Ascending aorta (tissue), 2 donors: Measurements from ENCODE around the gene ECE2. TPM values are rescaled to one million over a fixed set of nuclear protein-coding genes. Genes with fewer than 3 reads are reported as not detected.

Experiments
- DNase-seq, 2 donors: peaks; one replicate each; pipeline ENCODE4 v3.0.0-alpha.2; 2019; ENCODE audit warnings: low spot score in 2 of 2
- H3K27ac ChIP-seq, 2 donors: fragments of 200-600 bp; sonication (generic); one replicate each; pipeline ENCODE4 v1.5.1; 2016 to 2017; ENCODE audit warnings: mild to moderate bottlenecking in 1 of 2
- H3K27me3 ChIP-seq: fragments of 200-600 bp; sonication (generic); one replicate; pipeline ENCODE4 v1.5.1; 2017
- H3K36me3 ChIP-seq, 2 donors: fragments of 200-600 bp; sonication (generic); one replicate each; pipeline ENCODE4 v1.5.1; 2016
- H3K4me1 ChIP-seq, 2 donors: fragments of 200-600 bp; sonication (generic); one replicate each; pipeline ENCODE4 v1.5.1; 2016 to 2017; ENCODE audit warnings: mild to moderate bottlenecking in 1 of 2
- H3K4me3 ChIP-seq, 2 donors: fragments of 200-600 bp; sonication (generic); one replicate each; pipeline ENCODE4 v1.5.1; 2016 to 2017; ENCODE audit warnings: mild to moderate bottlenecking in 1 of 2
- H3K9me3 ChIP-seq, 2 donors: fragments of 200-600 bp; sonication (generic); one replicate each; pipeline ENCODE4 v1.5.1; 2016
- intact Hi-C: fragments of 100-400 bp; cut with DNase I; formaldehyde crosslinking; loops from one replicate; pipeline ENCODE4 v1.15.1; 2023
- total RNA-seq: library from RNA; depleted of rRNA; stranded (reverse); fragments of >200 nt; gene quantifications from one replicate; pipeline ENCODE4 v1.1.0, GENCODE V29; 2016
- TF ChIP-seq, protein P1 (sequence below), 3 experiments: fragments of 200-600 bp in 2 of 3; fragments of 450-650 bp in 1 of 3; sonication (generic) in 2 of 3; IDR thresholded peaks; one replicate each; pipeline ENCODE4 v1.5.1; 2016 to 2019; ENCODE audit warnings: antibody characterized with exemption in 3 of 3, mild to moderate bottlenecking in 1 of 3, moderate library complexity in 1 of 3

Gene ECE2
- total RNA-seq, 1 donor from 2014 or later: not detected

DNA sequence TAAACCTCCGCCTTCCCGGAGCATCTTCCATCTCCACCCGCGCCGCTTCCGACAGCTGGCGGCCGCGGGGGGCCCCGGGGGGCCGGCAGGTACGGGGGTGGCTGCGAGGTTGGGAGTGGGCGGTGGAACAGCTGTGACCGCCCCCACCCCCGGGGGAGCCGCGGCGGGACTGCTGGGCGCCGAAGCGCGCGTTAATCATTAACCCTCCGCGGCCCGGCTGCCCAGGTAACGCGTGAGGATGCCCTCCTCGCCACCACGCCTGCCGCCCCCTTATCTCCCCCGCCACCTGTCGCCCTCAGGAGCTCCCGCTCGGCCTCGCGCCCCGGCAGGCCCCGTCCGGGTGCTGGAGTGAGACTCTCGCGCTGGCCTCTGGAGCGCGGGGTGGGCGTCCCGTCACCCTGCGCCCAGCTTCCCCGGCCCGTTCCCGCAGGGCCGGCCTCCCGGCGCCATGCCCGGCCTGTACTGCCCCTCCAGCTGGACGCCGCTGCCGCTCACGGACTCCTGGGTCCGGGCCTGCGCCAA is 45.7 kb upstream of the ECE2 start:
- no peak overlapping the region for H3K27ac ChIP-seq
- no peak for DNase-seq
- H3K4me3 ChIP-seq: peak overlapping the region; percentile 66 to 76
- H3K27me3 ChIP-seq: peaks cover 25% of the 10 kb centered on the region
- no peaks in the 10 kb centered on the region for H3K9me3 ChIP-seq
- H3K36me3 ChIP-seq: no peaks in the 10 kb centered on the region
- TF ChIP-seq, protein P1, sequence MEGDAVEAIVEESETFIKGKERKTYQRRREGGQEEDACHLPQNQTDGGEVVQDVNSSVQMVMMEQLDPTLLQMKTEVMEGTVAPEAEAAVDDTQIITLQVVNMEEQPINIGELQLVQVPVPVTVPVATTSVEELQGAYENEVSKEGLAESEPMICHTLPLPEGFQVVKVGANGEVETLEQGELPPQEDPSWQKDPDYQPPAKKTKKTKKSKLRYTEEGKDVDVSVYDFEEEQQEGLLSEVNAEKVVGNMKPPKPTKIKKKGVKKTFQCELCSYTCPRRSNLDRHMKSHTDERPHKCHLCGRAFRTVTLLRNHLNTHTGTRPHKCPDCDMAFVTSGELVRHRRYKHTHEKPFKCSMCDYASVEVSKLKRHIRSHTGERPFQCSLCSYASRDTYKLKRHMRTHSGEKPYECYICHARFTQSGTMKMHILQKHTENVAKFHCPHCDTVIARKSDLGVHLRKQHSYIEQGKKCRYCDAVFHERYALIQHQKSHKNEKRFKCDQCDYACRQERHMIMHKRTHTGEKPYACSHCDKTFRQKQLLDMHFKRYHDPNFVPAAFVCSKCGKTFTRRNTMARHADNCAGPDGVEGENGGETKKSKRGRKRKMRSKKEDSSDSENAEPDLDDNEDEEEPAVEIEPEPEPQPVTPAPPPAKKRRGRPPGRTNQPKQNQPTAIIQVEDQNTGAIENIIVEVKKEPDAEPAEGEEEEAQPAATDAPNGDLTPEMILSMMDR (IDR thresholded peaks at IDR 0.05): no peak
- intact Hi-C loops: no loop called here
- H3K4me1 ChIP-seq: peaks cover 10% of the 10 kb centered on the region in 2 donors

DNA sequence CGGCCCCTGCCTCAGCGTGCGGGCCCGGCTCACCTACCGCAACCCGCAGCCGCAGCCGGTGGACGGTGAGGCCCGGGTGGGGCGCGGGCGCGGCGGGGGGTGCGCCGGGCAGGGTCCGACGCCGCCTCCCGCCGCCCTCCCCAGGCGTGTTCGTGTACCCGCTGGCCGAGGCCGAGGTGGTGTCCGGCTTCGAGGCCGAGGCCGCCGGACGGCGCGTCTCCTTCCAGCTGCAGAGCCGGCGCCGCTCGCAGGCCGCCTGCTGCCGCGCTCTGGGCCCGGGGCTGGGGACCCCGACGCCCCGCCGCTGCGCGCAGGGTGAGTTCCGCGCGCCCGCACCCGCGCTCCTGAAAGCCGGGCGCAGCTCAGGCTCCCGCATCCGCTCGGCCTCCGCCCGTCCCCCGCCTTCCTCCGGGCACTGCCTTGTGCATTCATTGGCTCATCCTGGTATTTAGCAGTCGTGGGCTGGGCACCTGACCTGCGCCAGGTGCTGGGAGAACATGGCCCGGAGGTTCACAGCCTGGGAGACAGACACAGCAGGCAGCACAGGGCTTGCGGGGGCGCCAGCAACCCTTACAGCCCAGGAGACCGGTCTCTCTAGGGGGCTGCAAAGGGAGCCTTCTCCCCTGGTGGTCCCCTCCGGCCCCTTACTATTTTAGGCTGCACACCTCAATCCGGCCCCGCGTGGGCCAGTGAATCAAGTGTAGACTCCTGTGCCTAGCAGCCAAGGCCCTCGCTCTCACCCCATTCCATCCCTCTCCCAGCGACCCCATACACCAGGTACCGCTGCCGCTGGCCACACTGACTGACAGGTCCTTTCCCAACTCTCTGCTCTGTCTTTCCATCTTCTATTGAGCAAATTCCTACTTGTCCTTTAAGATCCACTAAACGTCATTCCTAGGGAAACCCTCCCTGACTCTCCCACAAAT is 45.0 kb upstream of the ECE2 start:
- H3K4me1 ChIP-seq: peaks cover 10% of the 10 kb centered on the region in 2 donors
- intact Hi-C loops: no loop called here
- H3K36me3 ChIP-seq: no peaks in the 10 kb centered on the region
- H3K4me3 ChIP-seq: peak overlapping the region; percentile 66 to 76
- DNase-seq: no peak
- H3K27ac ChIP-seq: no peak overlapping the region
- TF ChIP-seq, protein P1 (IDR thresholded peaks at IDR 0.05): no peak
- H3K9me3 ChIP-seq: no peaks in the 10 kb centered on the region
- peaks cover 25% of the 10 kb centered on the region for H3K27me3 ChIP-seq

DNA sequence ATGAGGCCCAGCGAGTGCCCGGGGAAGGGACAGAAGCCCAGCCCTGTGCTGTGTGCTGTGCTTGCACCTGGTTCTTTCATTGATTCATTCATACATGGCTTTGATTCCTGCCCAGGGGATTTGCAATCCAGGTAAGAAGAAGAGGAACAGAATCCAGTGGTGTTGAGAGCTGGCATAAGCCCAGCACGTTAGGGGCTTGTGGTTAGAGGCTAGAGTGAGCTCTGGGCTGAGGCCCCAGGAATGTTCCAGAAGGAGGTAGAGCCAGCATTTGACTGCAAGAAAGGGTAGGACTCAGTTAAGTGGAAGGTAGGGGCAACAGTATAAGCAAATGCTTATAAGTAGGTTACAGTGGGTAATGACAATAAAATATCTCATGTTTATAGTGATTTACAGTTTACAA is 44.2 kb upstream of the ECE2 start:
- H3K27me3 ChIP-seq: peaks cover 25% of the 10 kb centered on the region
- TF ChIP-seq, protein P1 (IDR thresholded peaks at IDR 0.05): no peak
- intact Hi-C loops: no loop called here
- H3K36me3 ChIP-seq: no peaks in the 10 kb centered on the region
- H3K9me3 ChIP-seq: no peaks in the 10 kb centered on the region
- DNase-seq: no peak
- peaks cover 10% of the 10 kb centered on the region in 2 donors for H3K4me1 ChIP-seq
- no peak overlapping the region for H3K27ac ChIP-seq
- no peak overlapping the region for H3K4me3 ChIP-seq

DNA sequence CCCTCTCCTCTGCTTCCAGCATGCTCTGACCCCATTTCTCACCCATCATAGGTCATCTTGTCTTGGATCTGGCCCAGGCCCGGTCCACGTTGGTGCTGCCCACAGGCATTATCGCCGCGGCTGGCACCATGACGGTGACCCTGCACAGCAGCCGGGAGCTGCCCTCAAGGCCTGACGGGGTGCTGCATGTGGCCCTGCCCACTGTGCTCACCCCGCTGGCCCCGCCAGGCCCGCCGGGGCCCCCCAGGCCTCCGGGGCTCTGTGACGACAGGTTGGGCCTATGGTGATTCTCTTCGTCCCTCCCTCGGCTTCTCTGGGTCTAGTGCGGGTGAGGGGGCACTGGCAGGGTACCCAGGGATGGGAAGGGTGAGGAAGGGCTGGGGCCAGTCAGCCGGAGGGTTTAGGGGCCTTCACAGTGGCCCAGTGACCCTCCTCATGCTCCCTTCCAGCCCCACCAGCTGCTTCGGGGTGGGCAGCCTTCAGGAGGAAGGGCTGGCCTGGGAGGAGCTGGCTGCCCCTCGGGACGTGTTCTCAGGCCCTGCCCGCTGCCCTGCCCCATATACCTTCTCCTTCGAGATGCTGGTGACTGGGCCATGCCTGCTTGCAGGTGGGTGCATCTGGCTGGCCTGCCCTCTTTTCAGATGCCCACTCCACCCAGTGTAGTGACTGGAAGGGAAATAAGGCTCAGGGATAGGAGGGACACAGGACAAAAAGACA is 42.5 kb upstream of the ECE2 start:
- no peak for DNase-seq
- no peaks in the 10 kb centered on the region for H3K9me3 ChIP-seq
- peaks cover 10% of the 10 kb centered on the region in 2 donors for H3K4me1 ChIP-seq
- H3K27ac ChIP-seq: no peak overlapping the region
- no peaks in the 10 kb centered on the region for H3K36me3 ChIP-seq
- H3K27me3 ChIP-seq: peaks cover 25% of the 10 kb centered on the region
- TF ChIP-seq, protein P1 (IDR thresholded peaks at IDR 0.05): no peak
- no peak overlapping the region for H3K4me3 ChIP-seq
- intact Hi-C loops: no loop called here

DNA sequence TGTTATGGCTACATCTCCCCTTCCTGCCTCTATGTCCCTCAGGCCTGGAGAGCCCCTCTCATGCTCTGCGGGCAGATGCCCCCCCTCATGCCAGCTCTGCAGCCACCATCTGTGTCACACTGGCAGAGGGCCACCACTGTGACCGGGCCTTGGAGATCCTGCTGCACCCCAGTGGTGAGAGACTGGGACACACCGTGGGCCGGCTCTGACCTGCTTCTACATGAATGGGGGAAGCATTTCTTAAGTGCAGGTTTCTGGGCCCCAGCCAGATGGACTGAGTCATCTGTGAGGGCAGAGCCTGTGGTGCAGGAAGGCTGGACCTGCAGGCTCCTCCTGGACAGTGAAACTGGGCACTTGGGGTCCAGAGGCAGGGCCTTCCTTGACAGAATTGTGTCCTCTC is 41.6 kb upstream of the ECE2 start:
- Histone ChIP-seq H3K27ac (no peak overlapping the region), H3K9me3 (no peaks in the 10 kb centered on the region), H3K4me1 (peaks cover 10% of the 10 kb centered on the region in 2 donors), H3K4me3 (no peak overlapping the region), H3K27me3 (peaks cover 25% of the 10 kb centered on the region), H3K36me3 (no peaks in the 10 kb centered on the region)
- TF ChIP-seq, protein P1 (IDR thresholded peaks at IDR 0.05): no peak
- DNase-seq: no peak
- intact Hi-C loops: no loop called here
